Panc1 (cell line): ENCODE measurements around the gene CREBL2. TPM values are rescaled to one million over a fixed set of nuclear protein-coding genes. Genes with fewer than 3 reads are reported as not detected.

Source experiments
- ATAC-seq: fragments of 200-7000 bp; cut with Tn5 transposase; 2 replicates; pipeline ENCODE4 v1.9.1; 2020; ENCODE audit warnings: mild to moderate bottlenecking, moderate library complexity
- BruUV-seq: library from RNA; stranded (reverse); fragments of 400-500 nt; replicated peaks from 2 replicates; lab custom pipeline; 2021; lab: Mats Ljungman, UMichigan
- CTCF ChIA-PET: fragments of 300-600 bp; sonication (Branson Sonifier 250); formaldehyde crosslinking; loops from one replicate; lab custom pipeline; 2022; ENCODE audit warnings: antibody characterized with exemption; lab: Charles Lee
- POLR2A ChIA-PET: fragments of 300-600 bp; sonication (Branson Sonifier 250); formaldehyde crosslinking; loops from one replicate; lab custom pipeline; 2022; ENCODE audit warnings: antibody characterized with exemption; lab: Charles Lee
- DNase-seq: peaks from one replicate; pipeline ENCODE4 v3.0.0-alpha.2; 2010; ENCODE audit warnings: low read depth, low spot score
- H3K27ac ChIP-seq: 2 replicates; pipeline ENCODE4 v1.5.1; 2011; ENCODE audit warnings: mild to moderate bottlenecking, low read length, inconsistent platforms
- H3K27me3 ChIP-seq: fragments of 200-500 bp; sonication (Bioruptor generic); 2 replicates; pipeline ENCODE4 v1.6.0; 2014; ENCODE audit warnings: low read length, inconsistent platforms; ENCODE audit not compliant: control insufficient read depth, insufficient read depth
- H3K36me3 ChIP-seq: fragments of 200-500 bp; sonication (Bioruptor generic); 2 replicates; pipeline ENCODE4 v1.5.1; 2014; ENCODE audit warnings: inconsistent platforms, mild to moderate bottlenecking, low read length, moderate library complexity; ENCODE audit not compliant: control insufficient read depth, insufficient read depth
- H3K4me1 ChIP-seq: 2 replicates; pipeline ENCODE4 v1.5.1; 2011; ENCODE audit warnings: inconsistent platforms, mild to moderate bottlenecking, low read length, moderate library complexity; ENCODE audit not compliant: control insufficient read depth, insufficient read depth
- H3K4me3 ChIP-seq, 2 experiments: 2 replicates each; pipeline ENCODE4 v1.5.1; 2011 to 2012; ENCODE audit warnings: low read depth in 2 of 2, low read length in 2 of 2, mild to moderate bottlenecking in 2 of 2, inconsistent platforms in 1 of 2, moderate library complexity in 1 of 2
- H3K9me3 ChIP-seq: fragments of 200-500 bp; sonication (Bioruptor generic); 2 replicates; pipeline ENCODE4 v1.5.1; 2014; ENCODE audit warnings: low read depth, mild to moderate bottlenecking, inconsistent platforms, low read length, moderate library complexity; ENCODE audit not compliant: control insufficient read depth, insufficient read depth
- CTCF ChIP-seq: fragments of 450-650 bp; IDR thresholded peaks from 2 replicates; pipeline ENCODE4 v1.5.1; 2017; ENCODE audit warnings: mild to moderate bottlenecking
- POLR2AphosphoS5 ChIP-seq: IDR thresholded peaks from 2 replicates; pipeline ENCODE4 v1.6.1; 2012; ENCODE audit warnings: mild to moderate bottlenecking, low read depth, low read length, moderate library complexity
- SIN3A ChIP-seq: IDR thresholded peaks from 2 replicates; pipeline ENCODE4 v1.6.1; 2012; ENCODE audit warnings: low read depth, mild to moderate bottlenecking, low read length, moderate library complexity, borderline replicate concordance; ENCODE audit not compliant: insufficient read depth
- TCF7L2 ChIP-seq: IDR thresholded peaks from 2 replicates; pipeline ENCODE4 v1.6.1; 2011; ENCODE audit warnings: mild to moderate bottlenecking, low read depth, low read length, inconsistent platforms
- in situ Hi-C: cut with HindIII; loops from 2 replicates; pipeline ENCODE4 v1.10.0; 2016; ENCODE audit warnings: low sequenced_read_pairs, low pct_unique_long_range_greater_than_20kb
- intact Hi-C: fragments of 100-400 bp; cut with micrococcal nuclease; formaldehyde crosslinking; loops from one replicate; pipeline ENCODE4 v1.10.0; 2022; ENCODE audit not compliant: unreplicated experiment
- total RNA-seq: library from RNA; stranded (reverse); gene quantifications from one replicate; pipeline ENCODE4 v1.2.1, GENCODE V29; 2021; ENCODE audit not compliant: unreplicated experiment
- TF ChIP-seq, protein P1 (sequence below), 2 experiments: IDR thresholded peaks; 2 replicates each; pipeline ENCODE4 v1.6.1; 2011 to 2012; ENCODE audit warnings: low read depth in 2 of 2, control low read depth in 1 of 2, low read length in 1 of 2, mild to moderate bottlenecking in 1 of 2, moderate library complexity in 1 of 2; ENCODE audit not compliant: insufficient read depth in 1 of 2

CREBL2 gene
- total RNA-seq, 1 experiment from 2014 or later = 13.6 TPM

DNA sequence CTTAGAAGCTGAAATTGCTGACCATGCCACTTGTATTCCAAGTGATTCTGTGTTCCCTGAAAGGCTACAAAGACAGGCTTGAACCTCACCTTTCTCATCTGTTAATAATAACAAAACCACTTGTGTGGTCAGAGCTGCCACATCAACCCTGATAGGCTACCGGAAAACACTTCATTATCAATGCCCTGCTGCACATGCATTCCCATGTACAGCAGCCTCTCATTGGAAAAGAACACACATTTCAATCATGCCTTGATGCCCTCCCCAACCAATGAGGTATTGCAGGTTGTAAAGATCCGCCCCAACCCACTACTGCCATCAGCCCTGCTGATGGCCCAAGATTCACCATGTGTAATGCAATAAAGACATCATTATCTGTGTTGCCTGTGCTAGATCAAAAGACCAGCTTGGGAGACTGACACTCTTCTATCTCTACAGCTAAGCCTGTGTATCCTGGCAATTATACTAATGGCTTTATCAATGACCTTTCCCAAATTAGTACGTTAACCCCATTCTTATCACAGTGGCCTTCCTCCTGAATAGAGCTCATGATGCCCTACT lies 81.5 kb downstream of the CREBL2 start:
- ChIA-PET POLR2A (no interaction called here), CTCF (no interaction called here)
- ATAC-seq (no peak), DNase-seq (no peak)
- in situ Hi-C loops (no loop called here), intact Hi-C loops (no loop called here)
- Histone ChIP-seq H3K4me1 (peaks cover 7% of the 10 kb centered on the region; the same call in 1 of the 2 replicates), H3K27me3 (no peaks in the 10 kb centered on the region), H3K4me3 (no peak overlapping the region), H3K9me3 (no peaks in the 10 kb centered on the region), H3K27ac (no peak overlapping the region), H3K36me3 (no peaks in the 10 kb centered on the region)
- BruUV-seq = no TSS peak
- TF ChIP-seq SIN3A = no peak
- TF ChIP-seq, protein P1, sequence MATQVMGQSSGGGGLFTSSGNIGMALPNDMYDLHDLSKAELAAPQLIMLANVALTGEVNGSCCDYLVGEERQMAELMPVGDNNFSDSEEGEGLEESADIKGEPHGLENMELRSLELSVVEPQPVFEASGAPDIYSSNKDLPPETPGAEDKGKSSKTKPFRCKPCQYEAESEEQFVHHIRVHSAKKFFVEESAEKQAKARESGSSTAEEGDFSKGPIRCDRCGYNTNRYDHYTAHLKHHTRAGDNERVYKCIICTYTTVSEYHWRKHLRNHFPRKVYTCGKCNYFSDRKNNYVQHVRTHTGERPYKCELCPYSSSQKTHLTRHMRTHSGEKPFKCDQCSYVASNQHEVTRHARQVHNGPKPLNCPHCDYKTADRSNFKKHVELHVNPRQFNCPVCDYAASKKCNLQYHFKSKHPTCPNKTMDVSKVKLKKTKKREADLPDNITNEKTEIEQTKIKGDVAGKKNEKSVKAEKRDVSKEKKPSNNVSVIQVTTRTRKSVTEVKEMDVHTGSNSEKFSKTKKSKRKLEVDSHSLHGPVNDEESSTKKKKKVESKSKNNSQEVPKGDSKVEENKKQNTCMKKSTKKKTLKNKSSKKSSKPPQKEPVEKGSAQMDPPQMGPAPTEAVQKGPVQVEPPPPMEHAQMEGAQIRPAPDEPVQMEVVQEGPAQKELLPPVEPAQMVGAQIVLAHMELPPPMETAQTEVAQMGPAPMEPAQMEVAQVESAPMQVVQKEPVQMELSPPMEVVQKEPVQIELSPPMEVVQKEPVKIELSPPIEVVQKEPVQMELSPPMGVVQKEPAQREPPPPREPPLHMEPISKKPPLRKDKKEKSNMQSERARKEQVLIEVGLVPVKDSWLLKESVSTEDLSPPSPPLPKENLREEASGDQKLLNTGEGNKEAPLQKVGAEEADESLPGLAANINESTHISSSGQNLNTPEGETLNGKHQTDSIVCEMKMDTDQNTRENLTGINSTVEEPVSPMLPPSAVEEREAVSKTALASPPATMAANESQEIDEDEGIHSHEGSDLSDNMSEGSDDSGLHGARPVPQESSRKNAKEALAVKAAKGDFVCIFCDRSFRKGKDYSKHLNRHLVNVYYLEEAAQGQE (IDR thresholded peaks at IDR 0.05; ENCODE audit: insufficient read depth in 1 of 2, low read depth in 2 of 2, low read length in 1 of 2) = no peak
- no peak for TF ChIP-seq POLR2AphosphoS5
- TF ChIP-seq TCF7L2 = no peak
- TF ChIP-seq CTCF = no peak

Other genes starting within 250 kb of the CREBL2 start
- gene DUSP16, start 49.0 kb upstream of the CREBL2 start, total RNA-seq = 12.9 TPM
- gene GPR19, start 84.3 kb downstream of the CREBL2 start, total RNA-seq = 0.82 TPM
- gene CDKN1B, start 105.5 kb downstream of the CREBL2 start, total RNA-seq = 25.9 TPM
- gene APOLD1, start 173.8 kb downstream of the CREBL2 start, total RNA-seq = 4.1 TPM
- 115 TPM for gene DDX47, start 201.5 kb downstream of the CREBL2 start, total RNA-seq